GM19324 (cell line): ENCODE results near the gene ITPK1.

Experiments
- ATAC-seq: cut with Tn5 transposase; IDR thresholded peaks from one replicate; pipeline ENCODE4 v1.9.1; 2021; ENCODE audit warnings: mild to moderate bottlenecking, moderate library complexity; ENCODE audit not compliant: unreplicated experiment, low FRiP score

ITPK1 gene

DNA sequence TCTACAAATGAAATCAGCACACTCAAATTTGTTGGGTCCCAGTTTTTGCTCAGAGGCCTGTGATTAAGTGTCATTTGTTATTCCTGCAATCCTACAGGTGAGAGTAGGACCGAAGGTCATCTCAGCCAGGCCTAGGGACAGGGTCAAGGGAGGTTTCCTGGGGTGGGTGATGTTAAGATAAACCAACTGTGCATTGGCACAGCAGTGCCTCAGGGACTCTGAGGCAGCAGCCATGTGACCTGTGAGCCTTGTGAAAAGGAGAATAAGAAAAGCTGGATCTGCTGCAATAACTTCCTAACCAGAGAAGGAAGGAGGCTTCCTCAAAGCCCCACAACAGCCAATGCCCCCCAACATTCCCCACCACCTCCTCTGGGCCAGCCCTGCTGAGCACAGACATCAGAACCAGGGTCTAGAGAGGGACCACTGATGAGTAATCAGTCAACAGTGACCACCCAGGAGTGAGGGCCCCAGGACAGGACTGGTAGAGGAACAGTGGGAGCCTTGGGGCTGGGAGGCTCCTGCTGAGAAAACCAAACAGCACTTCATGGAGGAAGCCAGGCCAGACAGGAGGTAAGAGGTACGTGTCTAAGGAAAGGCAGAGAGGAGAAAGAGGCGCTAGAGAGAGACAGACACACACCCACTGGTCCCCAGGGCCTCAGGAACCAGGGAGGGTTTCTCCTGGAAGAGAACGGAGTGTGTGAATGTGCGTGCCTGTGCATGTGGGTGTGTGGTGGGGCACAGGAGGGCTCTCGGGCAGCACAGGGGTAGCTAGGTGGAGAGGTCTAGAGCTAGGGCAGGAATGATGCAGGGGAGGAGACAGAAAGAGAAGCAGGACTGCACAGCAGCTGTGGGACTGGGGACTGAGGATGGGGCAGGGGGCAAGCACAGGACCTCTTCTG, 82.4 kb downstream of the ITPK1 start:
- no peak for ATAC-seq

DNA sequence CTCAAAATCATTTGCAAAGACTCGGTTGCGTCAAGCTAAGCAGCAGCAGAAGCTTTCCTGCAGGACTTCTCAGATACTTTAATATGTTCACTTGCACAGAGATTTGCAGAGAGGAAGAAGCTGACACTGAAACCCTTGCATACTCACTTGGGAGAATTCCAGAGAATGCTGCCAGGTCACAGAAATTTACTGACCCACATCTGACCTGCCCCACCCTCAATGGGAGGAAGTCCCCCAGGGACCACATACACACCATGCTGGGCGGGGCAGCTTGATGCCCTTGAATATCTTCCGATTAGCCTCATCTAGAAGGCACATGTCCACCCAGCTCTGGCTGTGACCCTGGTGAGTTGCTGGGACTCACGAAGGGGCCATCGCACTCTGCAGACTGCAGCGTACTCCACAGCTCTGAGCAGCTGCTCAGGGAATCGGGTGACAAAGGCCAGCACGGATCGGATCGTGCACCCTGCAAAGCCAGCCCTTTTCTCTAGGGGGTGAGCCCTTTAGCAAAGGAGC, 83.2 kb downstream of the ITPK1 start:
- no peak for ATAC-seq

DNA sequence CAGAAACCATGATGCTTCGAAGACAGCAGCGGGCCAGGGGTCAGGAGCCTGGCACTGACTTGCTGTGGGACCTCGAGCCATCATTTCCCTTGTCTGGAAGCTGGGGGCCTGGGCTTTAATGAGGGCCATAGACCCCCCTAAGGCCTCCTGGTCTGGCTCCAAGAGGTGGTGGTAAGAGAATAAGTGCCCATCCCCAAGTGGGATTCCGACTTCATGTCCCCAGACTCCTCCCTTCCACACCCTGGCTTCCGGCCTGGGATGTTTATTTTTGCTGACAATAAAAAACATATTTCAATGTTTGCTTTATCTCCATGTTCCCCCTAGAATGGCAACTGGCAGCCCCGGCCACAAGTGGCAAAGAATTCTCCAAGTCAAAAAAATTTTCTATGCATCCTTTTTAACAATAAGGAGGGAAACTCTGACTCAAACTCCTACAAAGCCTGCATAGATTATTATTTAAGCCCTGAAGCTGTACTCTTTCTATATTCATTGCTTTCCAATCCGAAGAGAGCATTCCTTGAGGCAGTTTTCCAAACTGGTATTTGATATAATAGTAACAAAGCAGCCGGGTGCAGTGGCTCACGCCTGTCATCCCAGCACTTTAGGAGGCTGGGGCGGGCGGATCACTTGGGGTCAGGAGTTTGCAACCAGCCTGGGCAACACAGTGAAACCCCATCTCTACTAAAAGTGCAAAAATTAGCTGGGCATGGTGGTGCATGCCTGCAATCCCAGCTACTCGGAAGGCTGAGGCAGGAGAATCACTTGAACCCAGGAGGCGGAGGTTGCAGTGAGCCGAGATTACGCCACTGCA, 84.0 kb downstream of the ITPK1 start:
- no peak for ATAC-seq

DNA sequence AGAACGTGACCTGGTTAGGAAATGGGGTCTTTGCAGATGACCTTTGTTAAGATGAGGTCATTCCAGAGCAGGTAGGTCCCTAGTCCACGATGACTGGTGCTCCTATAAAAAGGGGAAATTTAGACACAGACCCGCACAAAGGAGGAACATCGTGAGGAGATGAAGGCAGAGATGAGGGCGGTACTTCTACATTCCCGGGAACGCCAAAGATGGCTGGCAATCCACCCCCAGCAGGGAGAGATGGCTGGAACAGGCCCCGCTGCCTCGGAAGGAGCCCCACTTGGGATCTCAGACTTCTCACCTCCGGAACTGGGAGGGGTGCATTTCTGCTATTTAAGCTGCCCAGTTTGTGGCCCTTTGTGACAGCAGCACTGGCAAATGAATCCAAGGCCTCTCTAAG, 85.0 kb downstream of the ITPK1 start:
- ATAC-seq = no peak

DNA sequence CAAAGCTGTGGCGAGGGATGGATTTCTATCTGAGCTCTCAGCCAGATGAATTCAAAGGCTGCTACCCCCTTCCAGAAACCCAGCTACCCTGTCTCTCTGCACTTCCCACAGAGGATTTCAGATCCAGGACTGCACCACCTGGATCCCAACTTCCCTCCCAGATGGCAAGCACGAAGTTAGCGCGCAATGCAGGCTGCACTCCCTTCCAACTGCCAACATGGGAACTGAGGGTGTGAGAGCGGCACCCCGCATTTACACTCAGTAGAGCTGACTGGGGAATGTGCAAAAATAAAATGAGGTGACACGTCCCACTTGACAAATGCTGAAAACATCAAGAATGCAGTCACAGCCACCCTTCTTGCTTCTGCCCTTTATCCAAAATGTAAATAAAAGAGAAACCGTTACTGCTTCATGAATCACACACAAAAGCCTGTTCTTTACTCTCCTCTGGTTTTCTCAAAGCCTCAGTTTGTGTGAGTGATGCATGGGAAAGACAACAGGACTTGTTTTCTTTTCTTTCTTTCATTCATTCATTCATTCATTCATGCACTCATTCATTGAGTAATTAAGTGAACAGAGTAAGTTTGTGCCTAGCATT, 85.7 kb downstream of the ITPK1 start:
- no peak for ATAC-seq

DNA sequence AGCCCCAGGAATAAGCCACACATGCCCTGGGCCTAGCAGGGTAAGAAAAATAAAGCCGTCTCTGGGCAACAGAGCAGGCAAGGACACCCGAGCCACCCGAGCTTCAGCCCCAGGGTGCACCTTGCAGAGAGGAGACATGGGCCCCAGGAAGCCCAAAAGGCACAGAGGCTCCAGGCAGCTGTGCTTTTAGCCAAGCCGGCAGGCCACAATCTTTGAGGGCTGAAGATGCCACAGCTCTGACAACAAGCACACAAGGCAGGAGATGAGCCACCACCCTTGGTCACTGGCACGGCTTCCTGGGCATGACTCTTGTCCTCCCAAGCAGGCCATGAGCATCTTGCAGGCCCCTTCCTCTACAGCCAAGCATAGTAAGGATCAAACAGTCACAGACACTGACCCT, 86.3 kb downstream of the ITPK1 start:
- ATAC-seq = no peak

DNA sequence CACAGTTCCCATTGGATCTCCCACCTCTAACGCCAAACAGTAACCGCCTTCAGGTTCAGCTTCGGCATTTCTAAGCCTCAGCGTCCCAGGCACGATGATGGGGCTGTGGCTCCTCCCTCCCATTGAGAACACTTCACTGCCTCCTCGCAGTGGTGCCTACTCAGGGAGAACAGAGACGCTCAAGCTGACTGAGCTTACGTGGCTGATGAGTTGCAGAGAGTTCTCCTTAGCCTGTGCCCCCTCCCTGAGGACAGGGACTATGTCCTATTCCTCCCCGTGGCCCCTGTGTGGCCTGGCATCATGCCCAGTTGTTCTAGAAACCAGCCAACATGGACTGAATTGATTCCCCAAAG, 87.0 kb downstream of the ITPK1 start:
- no peak for ATAC-seq

DNA sequence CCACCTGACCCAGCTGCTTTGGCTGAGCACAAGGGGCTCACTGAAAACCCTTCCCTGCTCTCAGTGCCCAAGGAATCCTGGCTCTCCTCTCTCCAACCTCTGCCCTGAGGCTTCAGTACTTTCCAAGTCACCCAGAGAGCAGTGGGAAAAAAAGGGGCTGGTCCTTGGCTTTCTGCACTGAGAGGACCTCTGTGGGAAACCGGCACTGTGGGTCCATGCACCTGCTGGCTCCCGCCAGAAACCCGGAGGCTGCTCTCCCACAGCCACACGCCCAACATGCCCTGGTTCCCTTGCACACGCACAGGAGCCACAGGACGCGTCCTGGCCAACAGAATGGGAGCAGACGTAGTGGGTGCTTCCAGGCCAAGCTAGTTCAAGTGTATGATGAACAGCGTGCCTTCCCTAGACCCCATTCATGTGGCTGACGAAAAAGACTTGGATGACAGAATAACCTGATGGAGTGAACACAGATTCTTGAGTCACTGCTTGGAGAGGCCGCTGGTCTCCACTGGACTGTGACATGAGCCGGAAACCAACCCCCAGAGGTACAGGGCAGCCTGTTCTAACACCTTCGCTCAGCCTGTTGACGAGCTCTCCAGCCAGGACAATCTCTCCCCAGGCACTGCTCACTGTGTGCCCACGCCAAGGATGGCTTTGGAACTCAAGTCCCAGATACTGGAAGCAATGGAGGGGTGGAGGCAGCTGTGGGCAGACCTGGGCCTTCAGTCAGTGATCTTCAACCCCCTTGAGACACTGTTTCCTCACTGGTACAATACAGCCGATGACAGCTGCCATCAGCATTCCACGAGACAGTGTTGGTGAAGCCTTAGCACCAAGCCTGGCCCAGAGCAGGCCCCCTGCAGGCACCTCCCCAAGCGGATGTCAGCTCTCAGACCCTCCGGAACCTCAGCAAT, 87.7 kb downstream of the ITPK1 start:
- ATAC-seq = no peak

DNA sequence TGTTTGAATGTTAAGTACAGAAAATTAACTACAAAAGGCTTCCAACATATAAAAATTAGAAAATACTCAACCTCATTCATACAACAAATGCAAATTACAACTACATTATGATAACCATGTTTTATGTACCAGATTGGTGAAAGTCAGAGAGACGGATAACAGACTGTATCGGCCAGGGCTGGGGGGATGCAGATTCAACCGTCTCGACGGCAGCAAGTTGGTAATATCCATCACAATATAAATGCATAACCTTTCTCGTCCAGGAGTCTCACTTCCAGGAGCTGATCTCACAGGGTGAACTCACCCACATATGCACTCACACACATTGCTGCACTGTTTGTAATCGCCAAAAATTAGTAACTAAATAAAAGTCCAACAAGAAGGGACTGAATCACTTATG, 89.4 kb downstream of the ITPK1 start:
- no peak for ATAC-seq

DNA sequence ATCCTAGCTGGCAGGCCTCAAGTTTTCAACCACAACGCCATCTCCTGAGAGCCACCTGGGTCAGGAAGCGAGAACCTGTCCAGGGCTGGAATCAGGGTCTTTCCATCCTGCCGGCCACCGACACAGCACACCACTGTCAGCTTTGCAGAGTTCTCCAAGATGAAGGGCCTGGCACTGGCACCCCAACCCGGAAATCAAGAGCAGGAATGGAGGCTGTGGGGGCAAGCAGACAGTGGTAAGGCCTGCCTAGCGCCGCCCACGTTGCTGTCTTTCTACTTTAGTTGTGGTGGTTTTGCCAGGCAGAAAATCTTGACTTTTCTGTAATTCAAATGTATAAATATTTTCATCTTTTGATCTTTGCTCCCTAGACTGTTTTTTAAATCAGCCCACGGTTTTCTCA, 90.7 kb downstream of the ITPK1 start:
- no peak for ATAC-seq

DNA sequence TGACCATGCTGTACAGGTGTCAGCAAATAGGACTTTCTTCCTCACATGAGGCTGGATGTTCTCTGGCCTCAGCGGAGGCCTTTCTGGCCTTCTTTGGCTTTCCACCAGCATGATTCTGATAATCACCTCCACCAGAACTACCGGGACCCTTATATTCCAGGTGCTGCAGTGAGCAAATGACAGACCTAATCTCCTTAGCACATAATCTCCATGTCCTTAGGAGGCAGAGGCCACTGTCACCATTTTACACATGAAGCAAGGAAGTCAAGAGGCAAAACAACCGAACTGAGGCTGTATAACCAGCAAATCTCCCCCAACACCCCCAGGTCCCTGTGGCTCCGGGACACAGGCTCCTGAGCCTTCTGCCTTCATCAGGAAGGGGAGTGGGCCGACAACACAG, 91.2 kb downstream of the ITPK1 start:
- no peak for ATAC-seq

DNA sequence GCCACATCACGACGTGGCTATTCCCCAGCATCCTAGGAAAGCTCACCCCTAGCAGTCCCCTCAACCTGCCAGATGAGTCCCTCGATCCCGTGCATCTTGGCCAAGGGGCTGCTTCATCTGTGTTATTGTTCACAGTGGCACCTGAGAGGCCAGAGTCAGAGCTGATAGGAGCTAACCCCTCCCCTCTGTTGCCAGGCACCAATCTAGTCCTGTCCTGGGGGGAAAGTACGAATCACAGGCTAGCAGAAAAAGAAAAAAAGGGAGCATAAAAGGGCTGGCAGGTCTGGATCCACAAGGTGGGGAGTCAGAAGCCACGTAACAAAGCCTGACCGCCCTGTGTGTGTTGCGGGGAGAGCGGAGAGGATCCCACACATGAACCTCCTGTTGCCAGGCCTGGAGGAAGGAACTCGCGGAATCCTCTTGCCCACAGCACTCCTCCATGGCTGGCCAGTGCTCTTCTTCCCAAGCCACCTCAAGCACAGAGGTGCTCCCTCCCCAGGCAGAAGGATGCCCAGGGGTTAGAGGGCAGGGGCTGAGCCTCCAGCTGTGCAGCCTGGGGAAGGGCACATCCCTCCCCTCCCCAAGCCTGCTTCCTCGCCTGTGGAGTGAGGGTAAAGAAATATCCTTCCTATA, 91.8 kb downstream of the ITPK1 start:
- ATAC-seq = no peak

DNA sequence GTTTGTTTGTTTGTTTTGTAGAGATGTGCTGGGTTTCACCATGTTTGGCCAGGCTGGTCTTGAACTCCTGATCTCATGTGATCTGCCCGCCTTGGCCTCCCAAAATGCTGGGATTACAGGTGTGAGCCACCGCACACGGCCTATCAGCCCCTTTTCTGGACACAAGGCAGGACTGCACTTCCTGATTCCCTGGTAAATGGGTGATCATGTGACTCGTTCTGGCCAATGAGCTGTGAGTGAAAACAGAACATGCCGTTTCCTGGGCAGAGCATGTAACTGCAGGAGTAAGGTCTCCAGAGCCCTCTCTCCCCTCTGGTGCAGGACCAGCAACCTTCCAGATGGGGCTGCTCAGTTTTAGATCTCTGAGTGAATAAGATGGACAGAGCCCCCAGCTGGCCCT, 92.7 kb downstream of the ITPK1 start:
- no peak for ATAC-seq

DNA sequence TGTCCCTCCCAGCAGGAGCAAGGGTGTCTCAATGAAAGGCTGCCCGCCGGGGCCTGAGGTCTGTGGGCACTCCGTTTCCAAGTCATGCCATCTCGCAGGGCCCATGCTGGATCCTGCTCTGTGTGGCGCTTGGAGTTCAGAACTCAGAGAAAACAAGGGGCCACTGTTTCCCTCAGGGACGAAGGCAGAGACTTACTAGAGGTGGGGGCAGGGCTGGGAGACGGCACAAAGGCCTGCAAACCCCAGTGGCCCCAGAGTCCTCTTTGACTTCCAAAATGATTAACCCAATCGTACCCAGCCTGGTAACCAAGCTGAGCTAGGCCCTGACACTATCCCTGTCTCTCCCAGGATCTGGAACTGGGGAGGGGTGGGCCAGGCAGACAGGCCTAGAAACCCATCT, 95.8 kb downstream of the ITPK1 start:
- no peak for ATAC-seq

DNA sequence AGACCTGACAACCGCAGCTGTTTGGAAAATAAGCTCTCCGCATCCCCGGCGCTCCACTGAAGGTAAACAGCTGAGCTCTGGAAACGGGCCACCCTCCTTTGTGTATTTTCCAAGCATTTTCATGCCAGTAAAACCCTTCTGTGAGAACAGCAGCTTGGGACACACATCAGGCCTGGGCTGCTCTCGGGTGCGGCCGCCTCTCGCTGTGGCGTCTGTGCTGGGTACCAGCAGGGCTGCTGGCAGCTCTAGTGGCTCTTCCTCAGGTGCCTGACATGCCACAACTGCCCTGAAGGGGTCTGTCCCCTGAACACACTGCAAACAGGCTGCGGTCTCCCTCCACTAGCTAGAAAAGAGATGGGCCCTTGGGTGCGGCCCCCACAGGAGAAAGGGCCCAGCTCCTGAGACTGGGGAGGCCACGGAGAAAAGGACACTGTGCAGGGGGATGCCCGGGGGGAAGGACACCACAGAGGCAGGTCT, 96.3 kb downstream of the ITPK1 start:
- ATAC-seq = no peak

DNA sequence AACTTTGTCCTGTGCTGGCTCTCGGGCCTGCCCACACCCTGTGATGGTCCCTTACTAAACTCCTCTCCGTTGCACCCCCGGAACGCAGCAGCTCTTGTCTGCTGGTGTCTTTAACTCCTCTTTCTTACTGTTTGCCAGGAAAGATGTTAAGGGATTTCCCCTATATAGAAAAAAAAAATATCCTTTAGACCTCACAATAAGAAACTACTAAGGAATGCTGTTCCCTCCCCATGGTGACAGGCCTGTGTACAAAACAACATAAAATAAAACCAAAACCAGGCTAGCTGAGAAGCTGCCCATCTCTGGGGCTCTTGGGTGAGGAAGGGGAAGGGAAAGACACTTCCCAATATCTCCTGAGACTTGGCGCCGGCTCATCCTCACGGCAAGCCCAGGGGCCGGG, 97.4 kb downstream of the ITPK1 start:
- ATAC-seq = no peak

DNA sequence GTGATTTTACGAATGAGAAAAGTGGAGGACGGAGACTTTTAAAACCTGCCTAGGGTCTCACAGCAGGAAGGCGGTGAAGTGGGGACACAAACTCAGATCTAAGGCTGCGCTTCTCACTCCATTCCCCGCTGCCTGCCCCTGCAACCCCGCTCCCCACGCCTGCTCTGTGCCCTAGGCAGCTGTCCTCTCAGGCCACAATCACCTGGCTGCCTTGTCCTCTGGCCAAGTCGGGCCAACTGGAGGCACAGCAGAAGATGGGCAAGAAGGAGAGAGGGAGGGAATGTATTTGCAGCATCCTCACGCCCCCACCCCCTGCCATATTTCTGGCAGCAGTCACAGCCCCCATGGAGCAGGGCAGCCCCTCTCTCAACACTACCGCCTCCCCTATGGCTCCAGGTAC, 97.8 kb downstream of the ITPK1 start:
- ATAC-seq = no peak

DNA sequence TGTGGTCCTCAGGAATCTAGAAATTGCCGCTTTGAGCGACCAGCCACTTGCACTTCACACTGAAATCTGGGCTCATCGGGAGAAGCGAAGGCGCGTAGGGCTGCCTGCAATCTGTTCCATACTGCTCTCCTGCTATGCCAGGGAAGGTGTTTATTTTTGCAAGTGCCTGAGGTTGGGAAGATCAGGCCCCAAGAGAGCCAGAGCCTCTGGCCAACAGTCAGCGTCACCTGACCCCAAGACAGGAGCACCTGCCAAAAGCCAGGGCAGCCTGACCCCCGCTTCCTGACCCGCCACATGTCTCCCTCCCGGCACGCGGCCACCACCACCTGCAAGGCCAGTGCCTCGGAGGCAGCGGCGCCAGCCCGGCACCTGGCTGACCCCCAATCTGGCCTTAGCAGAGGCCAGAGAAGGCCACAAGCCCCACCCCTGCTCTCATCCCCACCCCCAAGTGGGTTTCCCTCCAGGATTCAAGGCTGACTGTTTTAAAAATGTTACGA, 98.4 kb downstream of the ITPK1 start:
- no peak for ATAC-seq

DNA sequence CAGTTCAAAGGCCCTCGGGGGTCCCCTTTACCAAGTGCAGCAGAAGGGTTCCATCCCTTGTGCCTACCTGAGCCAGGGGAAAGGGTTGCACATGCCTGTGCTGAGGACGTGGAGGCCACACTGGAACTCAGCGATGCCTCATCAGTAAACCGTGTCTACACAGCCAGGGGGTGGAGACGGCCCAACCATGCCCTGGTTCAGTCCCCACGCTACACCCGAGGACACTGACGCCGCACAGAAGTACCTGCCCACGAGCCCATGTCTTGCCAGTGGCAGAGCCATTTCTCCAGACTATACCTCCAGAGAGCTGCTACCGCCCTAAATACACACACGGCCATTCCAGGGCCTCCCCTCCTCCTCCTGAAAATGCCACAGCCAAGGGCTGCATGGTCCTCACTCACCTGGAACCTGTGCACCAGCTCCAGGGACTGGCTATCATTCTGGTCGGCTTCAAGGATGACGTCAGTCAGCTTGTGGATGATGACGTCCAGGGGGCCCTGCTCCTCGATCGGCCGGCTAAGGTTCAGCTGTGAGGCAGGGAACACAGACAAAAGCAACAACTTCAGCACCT, 99.4 kb downstream of the ITPK1 start:
- no peak for ATAC-seq
